GM19328 (cell line): ENCODE data around the gene ZBTB4.

Experiments
- ATAC-seq: cut with Tn5 transposase; IDR thresholded peaks from one replicate; pipeline ENCODE4 v1.9.1; 2021; ENCODE audit warnings: mild to moderate bottlenecking, moderate library complexity; ENCODE audit not compliant: unreplicated experiment

ZBTB4 gene

DNA sequence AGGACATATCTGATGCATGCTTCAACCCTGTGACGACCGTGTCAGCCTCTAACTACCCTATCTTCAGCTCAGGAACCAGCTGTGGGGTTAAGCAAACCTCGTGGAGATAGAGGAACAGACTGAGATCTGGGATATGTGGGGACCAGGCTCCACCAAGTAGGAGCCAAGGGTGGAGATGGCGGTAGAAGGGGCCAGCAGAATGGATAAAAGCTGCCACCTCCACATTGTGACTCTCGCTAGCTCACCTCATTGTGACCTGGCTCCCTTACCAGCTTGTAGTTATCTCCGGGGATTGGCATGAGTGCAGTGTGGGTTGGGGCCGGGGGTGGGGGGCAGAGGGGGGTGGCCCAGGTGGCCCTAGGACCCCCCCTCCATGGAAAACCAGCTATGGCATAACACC is 54.1 kb downstream of the ZBTB4 start, which contains the start of gene SPEM2:
Gene SPEM2 (plus strand): TSS at position 301 of the 400 bp plus-strand sequence. CDS start 73 bp downstream, at position 374.
- no peak for ATAC-seq

- ATAC-seq, result no peak
These were observed 55.8 kb downstream of the ZBTB4 start for GRCh38 chr17:7423679-7424078.

GRCh38 chr17:7421186-7421585 is 58.2 kb downstream of the ZBTB4 start:
- no peak for ATAC-seq

DNA sequence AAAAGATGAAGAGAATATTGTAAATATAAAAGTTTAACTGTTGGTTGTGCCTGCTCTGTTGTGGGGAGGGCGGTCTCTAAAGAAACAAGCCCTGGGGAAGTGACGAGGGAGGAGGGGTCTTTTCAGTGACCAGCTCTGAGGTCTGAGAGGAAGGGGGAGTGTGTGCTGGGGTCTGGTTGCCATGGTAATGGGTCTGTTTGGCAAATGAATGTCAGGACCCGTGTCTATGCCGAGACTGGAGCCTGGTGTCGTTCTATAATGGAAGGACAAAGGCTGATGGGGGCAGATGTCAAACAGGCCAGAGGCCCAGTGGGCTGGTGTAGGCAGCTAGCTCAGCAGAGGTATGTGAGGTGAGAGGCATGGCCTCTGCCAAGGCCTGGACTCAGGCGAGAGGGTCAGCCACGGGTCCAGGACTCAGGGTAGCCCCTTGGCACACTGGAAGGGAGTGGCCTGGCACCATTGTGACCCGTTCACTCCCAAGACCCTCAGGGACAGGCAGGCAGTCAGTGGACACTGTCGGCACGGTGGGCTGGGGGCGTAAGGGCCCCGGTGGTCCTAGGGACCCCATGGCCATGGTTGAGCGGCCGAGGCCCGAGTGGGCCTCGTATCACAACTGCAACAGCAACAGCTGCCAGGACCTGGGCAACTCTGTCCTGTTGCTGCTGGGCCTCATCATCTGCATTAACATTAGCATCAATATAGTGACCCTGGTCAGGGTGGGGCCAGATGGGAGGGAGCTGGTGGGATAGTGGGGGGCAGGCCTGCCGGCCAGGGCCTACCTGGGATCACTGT is 59.4 kb downstream of the ZBTB4 start, which contains the start of gene SPEM1:
Gene SPEM1 (plus strand): TSS at position 506 of the 792 bp plus-strand sequence. CDS start 61 bp downstream, at position 567.
- no peak for ATAC-seq

GRCh38 chr17:7418472-7419152 is 60.8 kb downstream of the ZBTB4 start:
- no peak for ATAC-seq

DNA sequence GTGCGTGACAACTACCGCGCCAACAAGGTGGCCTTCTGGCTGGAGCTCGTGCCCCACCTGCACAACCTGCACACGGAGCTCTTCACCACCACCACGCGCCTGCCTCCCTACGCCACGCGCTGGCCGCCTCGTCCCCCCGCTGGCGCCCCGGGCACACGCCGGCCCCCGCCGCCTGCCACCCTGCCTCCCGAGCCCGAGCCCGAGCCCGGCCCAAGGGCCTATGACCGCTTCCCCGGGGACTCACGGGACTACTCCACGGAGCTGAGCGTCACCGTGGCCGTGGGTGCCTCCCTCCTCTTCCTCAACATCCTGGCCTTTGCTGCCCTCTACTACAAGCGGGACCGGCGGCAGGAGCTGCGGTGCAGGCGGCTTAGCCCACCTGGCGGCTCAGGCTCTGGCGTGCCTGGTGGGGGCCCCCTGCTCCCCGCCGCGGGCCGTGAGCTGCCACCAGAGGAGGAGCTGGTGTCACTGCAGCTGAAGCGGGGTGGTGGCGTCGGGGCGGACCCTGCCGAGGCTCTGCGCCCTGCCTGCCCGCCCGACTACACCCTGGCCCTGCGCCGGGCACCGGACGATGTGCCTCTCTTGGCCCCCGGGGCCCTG is 62.3 kb downstream of the ZBTB4 start:
- ATAC-seq, result no peak

- ATAC-seq, result no peak
These were observed 63.1 kb downstream of the ZBTB4 start for GRCh38 chr17:7416323-7416722.

DNA sequence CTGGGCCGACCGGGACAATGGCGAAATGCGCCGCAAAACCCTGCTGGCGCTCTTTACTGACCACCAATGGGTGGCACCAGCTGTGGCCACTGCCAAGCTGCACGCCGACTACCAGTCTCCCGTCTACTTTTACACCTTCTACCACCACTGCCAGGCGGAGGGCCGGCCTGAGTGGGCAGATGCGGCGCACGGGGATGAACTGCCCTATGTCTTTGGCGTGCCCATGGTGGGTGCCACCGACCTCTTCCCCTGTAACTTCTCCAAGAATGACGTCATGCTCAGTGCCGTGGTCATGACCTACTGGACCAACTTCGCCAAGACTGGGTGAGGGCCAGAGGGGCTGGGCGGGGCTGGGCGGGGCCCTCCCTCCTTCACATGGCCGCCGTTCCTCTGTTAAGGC is 63.6 kb downstream of the ZBTB4 start:
- ATAC-seq, result no peak

GRCh38 chr17:7414837-7415236 is 64.6 kb downstream of the ZBTB4 start:
- ATAC-seq, result no peak

- no peak for ATAC-seq
These were observed 66.0 kb downstream of the ZBTB4 start for GRCh38 chr17:7413346-7413985.

DNA sequence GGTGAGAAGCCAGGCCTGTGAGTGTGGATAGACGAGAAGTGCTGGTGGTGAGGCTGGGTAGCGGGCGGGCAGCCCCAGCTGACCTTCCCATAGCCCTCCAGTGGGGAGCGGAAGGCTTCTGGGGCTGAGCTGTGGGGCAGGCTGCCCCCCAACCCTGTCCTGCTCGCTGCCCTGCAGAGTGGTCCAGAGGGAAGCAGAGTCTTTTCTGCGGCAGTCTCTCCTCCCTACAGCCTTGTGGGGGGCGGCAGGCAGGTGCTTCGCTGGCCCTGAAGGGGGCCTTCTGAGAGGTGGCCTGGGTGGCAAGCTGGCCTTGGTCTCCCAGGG is 68.0 kb downstream of the ZBTB4 start:
- ATAC-seq, result no peak

- no peak for ATAC-seq
These were observed 68.6 kb downstream of the ZBTB4 start for GRCh38 chr17:7410634-7411426.

DNA sequence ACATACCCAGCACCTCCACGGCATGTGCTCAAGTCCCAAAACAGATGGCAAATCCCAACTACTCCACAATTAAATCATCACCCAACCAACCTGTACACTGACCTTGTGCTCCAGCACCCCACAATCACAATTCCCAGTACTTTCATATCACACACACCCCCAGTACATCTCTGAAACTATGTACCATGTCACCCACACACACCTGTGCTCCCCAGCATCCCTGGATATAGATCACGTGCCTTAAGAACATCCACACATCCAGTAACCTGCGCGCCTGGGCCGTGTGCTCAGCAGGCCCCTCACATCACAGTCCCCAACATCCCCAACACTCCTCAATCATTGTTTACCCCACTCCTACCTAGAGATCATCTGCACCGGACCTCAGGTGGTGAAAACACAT is 69.7 kb downstream of the ZBTB4 start:
- ATAC-seq, result no peak
